Measurements from ENCODE around the gene PSMA5.
A peak's percentile ranks its signal among the peaks of the same experiment; 100 is the strongest.

Gene PSMA5

DNA sequence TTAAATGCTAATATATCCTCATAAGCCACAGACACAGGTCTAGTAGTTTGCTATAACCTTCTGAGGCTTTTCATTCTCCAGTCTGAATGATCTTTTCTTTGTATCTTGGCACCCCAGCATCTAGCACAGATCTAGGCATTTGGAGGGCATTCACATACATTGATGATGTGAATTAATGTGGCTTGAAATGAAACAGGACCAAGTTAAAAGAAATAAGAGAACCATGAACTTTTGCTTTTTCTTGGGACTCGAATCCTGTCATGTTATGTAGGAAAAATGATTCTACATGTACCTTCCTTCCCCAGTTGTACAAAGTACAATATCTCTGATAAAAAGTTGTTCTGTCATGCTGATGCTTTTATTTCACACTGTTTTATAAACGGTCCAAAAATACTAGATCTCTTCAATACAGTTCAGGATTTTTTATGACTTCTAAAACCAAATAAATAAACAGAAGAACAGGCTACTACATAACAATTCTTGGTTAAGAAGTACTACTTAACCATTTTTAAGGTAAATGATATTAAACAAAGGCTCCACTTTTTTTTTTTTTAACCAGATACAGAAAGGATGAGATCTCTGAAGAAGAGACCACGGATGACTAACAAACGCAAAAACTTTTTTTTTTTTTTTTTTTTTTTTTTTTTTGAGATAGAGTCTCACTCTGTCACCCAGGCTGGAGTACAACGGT, 31.5 kb downstream of the PSMA5 start:
- Histone ChIP-seq H3K9ac (ENCODE audit: low read length) (no peak overlapping the region), H3K27ac (ENCODE audit: low read depth, low read length) (no peak overlapping the region), H3K36me3 (ENCODE audit: control insufficient read depth in 1 of 2, insufficient read depth in 2 of 2, low read length in 2 of 2) (no peaks in the 10 kb centered on the region), H2AFZ (ENCODE audit: insufficient read depth, low read length, poor library complexity) (no peak overlapping the region), H4K91ac (ENCODE audit: low read depth, low read length) (no peak overlapping the region), H4K12ac (ENCODE audit: low read depth, low read length) (no peak overlapping the region), H3K4ac (ENCODE audit: low read depth, low read length) (peak overlapping the region; percentile 78), H2BK5ac (ENCODE audit: low read depth, low read length, poor library complexity) (no peak overlapping the region), H2BK120ac (ENCODE audit: insufficient read depth, low read length, poor library complexity) (no peak overlapping the region), H3K79me2 (ENCODE audit: control insufficient read depth, insufficient read depth, low read length, poor library complexity) (peaks cover 19% of the 10 kb centered on the region), H2BK12ac (ENCODE audit: low read length) (no peak overlapping the region), H3K79me1 (ENCODE audit: low read length) (peaks cover 14% of the 10 kb centered on the region), H3K4me1 (ENCODE audit: control insufficient read depth in 1 of 2, insufficient read depth in 2 of 2, low read length in 2 of 2) (peaks cover 7 to 14% of the 10 kb centered on the region in 2 experiments), H3K14ac (ENCODE audit: low read length) (no peak overlapping the region), H3K4me3 (ENCODE audit: low read depth, low read length) (no peak overlapping the region), H3K9me3 (ENCODE audit: insufficient read depth, low read depth, low read length) (no peaks in the 10 kb centered on the region), H3K27me3 (ENCODE audit: insufficient read depth, low read length) (no peaks in the 10 kb centered on the region), H3K4me2 (ENCODE audit: low read length) (no peak overlapping the region), H4K8ac (ENCODE audit: low read depth, low read length) (no peak overlapping the region), H2AK5ac (ENCODE audit: low read length) (no peak overlapping the region), H3K18ac (ENCODE audit: low read length) (no peak overlapping the region), H3K23ac (ENCODE audit: low read length) (no peak overlapping the region)
- DNase-seq: no peak
- WGBS (ENCODE audit: extremely low coverage, insufficient coverage, insufficient read length): no CpG with 5 or more reads among the region's 5 CpGs

DNA sequence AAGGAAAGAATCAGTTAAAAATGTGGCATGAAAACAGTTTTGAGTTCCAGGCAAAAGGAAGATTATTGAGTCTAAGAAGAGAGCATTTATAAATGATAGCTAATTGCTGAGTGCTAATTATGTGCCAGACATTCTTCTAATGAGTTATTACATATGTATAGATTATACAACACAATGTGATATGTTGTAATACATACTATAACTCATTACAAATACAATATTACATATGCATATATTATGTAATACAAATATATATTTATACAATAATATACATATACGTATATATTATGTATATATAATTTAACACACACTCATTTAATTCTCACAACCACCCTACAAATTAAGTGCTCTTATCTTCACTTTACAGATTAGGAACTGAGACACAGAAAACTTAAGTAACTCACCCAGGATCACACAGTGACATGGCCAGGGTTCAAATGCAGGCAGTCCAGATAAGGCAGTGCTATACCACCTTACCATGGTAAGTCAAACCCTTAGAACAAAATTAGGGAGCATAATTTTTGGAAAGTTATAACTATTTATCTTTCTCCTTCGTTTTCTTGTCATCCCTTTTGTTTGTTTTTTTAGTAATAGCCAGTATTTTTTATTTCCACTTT, 32.5 kb downstream of the PSMA5 start:
- Histone ChIP-seq H3K36me3 (ENCODE audit: control insufficient read depth in 1 of 2, insufficient read depth in 2 of 2, low read length in 2 of 2) (no peaks in the 10 kb centered on the region), H3K4me2 (ENCODE audit: low read length) (no peak overlapping the region), H2BK120ac (ENCODE audit: insufficient read depth, low read length, poor library complexity) (no peak overlapping the region), H4K8ac (ENCODE audit: low read depth, low read length) (no peak overlapping the region), H3K18ac (ENCODE audit: low read length) (no peak overlapping the region), H2BK5ac (ENCODE audit: low read depth, low read length, poor library complexity) (no peak overlapping the region), H4K91ac (ENCODE audit: low read depth, low read length) (no peak overlapping the region), H3K79me2 (ENCODE audit: control insufficient read depth, insufficient read depth, low read length, poor library complexity) (peaks cover 23% of the 10 kb centered on the region), H3K4me1 (ENCODE audit: control insufficient read depth in 1 of 2, insufficient read depth in 2 of 2, low read length in 2 of 2) (peaks cover 7 to 13% of the 10 kb centered on the region in 2 experiments), H3K23ac (ENCODE audit: low read length) (no peak overlapping the region), H2AK5ac (ENCODE audit: low read length) (no peak overlapping the region), H4K12ac (ENCODE audit: low read depth, low read length) (no peak overlapping the region), H3K9me3 (ENCODE audit: insufficient read depth, low read depth, low read length) (no peaks in the 10 kb centered on the region), H3K14ac (ENCODE audit: low read length) (no peak overlapping the region), H3K27ac (ENCODE audit: low read depth, low read length) (no peak overlapping the region), H2BK12ac (ENCODE audit: low read length) (no peak overlapping the region), H3K79me1 (ENCODE audit: low read length) (peaks cover 14% of the 10 kb centered on the region), H3K27me3 (ENCODE audit: insufficient read depth, low read length) (no peaks in the 10 kb centered on the region), H3K4me3 (ENCODE audit: low read depth, low read length) (no peak overlapping the region), H3K4ac (ENCODE audit: low read depth, low read length) (peak overlapping the region; percentile 77), H2AFZ (ENCODE audit: insufficient read depth, low read length, poor library complexity) (no peak overlapping the region), H3K9ac (ENCODE audit: low read length) (no peak overlapping the region)
- no peak for DNase-seq
- WGBS (ENCODE audit: extremely low coverage, insufficient coverage, insufficient read length): no CpG with 5 or more reads among the region's 2 CpGs

DNA sequence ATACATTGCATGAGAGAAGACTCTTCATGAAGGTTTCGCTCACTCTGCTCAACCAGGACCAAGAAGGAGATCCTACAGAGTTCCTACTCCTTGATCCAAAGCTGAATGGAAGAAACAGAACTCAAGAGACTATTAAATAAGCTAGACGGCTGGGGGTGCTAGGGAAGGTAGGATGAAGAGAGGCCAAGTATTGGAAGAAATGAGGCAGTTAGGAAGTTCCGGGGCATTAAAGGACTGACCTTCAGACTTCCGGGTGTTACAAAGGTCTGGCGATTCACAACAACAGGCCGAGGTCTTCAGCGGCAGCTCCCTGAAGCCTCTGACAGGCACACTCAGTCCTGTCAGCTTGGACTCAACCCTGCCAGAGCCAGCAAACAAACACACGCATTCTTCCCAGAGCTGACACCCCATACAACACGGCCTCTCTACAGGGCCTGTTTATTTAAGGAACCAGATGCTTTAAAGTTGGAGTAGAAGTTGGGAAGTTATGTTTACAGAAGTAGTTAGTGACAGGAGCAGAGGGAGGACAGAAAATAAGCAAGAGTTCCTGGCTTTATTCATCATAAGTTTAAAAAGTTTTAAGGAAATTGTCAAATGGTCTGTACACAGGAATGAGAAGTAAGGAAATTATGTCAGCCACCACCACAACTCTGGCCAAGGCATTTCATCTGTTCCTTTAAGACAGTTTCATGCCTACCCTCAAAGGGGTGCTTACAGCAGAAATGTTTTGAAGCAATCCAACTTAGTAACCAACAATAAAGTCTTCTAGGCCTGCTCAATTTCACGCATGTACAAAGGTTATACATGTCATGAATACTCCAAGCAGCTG, 33.2 kb downstream of the PSMA5 start:
- Histone ChIP-seq H3K4me1 (ENCODE audit: control insufficient read depth in 1 of 2, insufficient read depth in 2 of 2, low read length in 2 of 2) (peaks cover 7 to 8% of the 10 kb centered on the region in 2 experiments), H3K27me3 (ENCODE audit: insufficient read depth, low read length) (no peaks in the 10 kb centered on the region), H3K9me3 (ENCODE audit: insufficient read depth, low read depth, low read length) (no peaks in the 10 kb centered on the region), H3K27ac (ENCODE audit: low read depth, low read length) (no peak overlapping the region), H2BK5ac (ENCODE audit: low read depth, low read length, poor library complexity) (peak overlapping the region; percentile 8), H3K4me3 (ENCODE audit: low read depth, low read length) (no peak overlapping the region), H2AFZ (ENCODE audit: insufficient read depth, low read length, poor library complexity) (no peak overlapping the region), H4K12ac (ENCODE audit: low read depth, low read length) (no peak overlapping the region), H2BK120ac (ENCODE audit: insufficient read depth, low read length, poor library complexity) (no peak overlapping the region), H2BK12ac (ENCODE audit: low read length) (no peak overlapping the region), H2AK5ac (ENCODE audit: low read length) (no peak overlapping the region), H3K36me3 (ENCODE audit: control insufficient read depth in 1 of 2, insufficient read depth in 2 of 2, low read length in 2 of 2) (peaks cover 0 to 2% of the 10 kb centered on the region in 2 experiments), H3K79me1 (ENCODE audit: low read length) (peaks cover 7% of the 10 kb centered on the region), H4K91ac (ENCODE audit: low read depth, low read length) (no peak overlapping the region), H4K8ac (ENCODE audit: low read depth, low read length) (no peak overlapping the region), H3K4ac (ENCODE audit: low read depth, low read length) (peak overlapping the region; percentile 14), H3K18ac (ENCODE audit: low read length) (no peak overlapping the region), H3K23ac (ENCODE audit: low read length) (no peak overlapping the region), H3K4me2 (ENCODE audit: low read length) (peak overlapping the region; percentile 7), H3K14ac (ENCODE audit: low read length) (no peak overlapping the region), H3K9ac (ENCODE audit: low read length) (no peak overlapping the region), H3K79me2 (ENCODE audit: control insufficient read depth, insufficient read depth, low read length, poor library complexity) (peaks cover 22% of the 10 kb centered on the region)
- WGBS (ENCODE audit: extremely low coverage, insufficient coverage, insufficient read length): no CpG with 5 or more reads among the region's 10 CpGs
- DNase-seq: peak in 1 of 2 donors; percentile 22

DNA sequence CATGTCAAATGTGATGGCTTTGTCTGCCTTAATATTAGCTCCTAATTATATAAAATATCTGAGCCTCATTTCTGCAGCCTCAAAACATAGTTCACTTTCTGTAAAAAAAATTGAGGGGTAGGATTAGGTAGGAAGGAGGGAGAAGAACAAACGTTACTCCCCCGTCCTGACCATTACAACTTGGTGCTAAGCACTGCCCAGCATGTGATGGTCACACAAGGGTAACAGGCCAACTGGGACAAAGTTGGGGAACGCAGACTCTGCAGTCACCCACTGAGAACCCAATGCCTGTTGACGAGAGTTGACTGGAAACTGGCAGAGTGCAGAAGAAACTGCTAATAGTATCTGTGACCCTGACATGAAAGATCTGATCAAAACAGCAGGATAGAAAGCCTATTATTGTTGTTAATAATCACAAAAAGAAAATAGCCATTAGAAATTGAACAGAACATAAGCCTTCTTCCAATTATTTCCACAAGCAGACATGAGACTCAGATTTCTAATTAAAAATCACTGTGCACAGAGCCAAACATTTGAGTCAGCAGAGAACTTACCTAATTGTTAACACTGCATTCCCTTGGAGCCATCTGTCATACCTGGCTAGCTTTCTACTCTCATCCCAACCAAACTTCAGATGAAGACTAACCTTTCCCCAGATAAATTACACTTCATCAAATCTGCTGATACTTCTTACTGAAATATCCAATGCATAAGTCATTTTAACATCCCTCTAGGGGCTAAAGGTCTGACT, 34.0 kb downstream of the PSMA5 start:
- no peak overlapping the region for H2BK12ac ChIP-seq (ENCODE audit: low read length)
- no peak overlapping the region for H2AFZ ChIP-seq (ENCODE audit: insufficient read depth, low read length, poor library complexity)
- peaks cover 0 to 2% of the 10 kb centered on the region in 2 experiments for H3K36me3 ChIP-seq (ENCODE audit: control insufficient read depth in 1 of 2, insufficient read depth in 2 of 2, low read length in 2 of 2)
- H3K4me1 ChIP-seq (ENCODE audit: control insufficient read depth in 1 of 2, insufficient read depth in 2 of 2, low read length in 2 of 2): peaks cover 7 to 8% of the 10 kb centered on the region in 2 experiments
- H3K18ac ChIP-seq (ENCODE audit: low read length): no peak overlapping the region
- no peak overlapping the region for H2BK120ac ChIP-seq (ENCODE audit: insufficient read depth, low read length, poor library complexity)
- no peak overlapping the region for H3K9ac ChIP-seq (ENCODE audit: low read length)
- H3K4me3 ChIP-seq (ENCODE audit: low read depth, low read length): no peak overlapping the region
- no peak overlapping the region for H3K27ac ChIP-seq (ENCODE audit: low read depth, low read length)
- no peaks in the 10 kb centered on the region for H3K27me3 ChIP-seq (ENCODE audit: insufficient read depth, low read length)
- no peak overlapping the region for H4K12ac ChIP-seq (ENCODE audit: low read depth, low read length)
- H3K79me2 ChIP-seq (ENCODE audit: control insufficient read depth, insufficient read depth, low read length, poor library complexity): peaks cover 19% of the 10 kb centered on the region
- no CpG with 5 or more reads among the region's 4 CpGs for WGBS (ENCODE audit: extremely low coverage, insufficient coverage, insufficient read length)
- no peaks in the 10 kb centered on the region for H3K9me3 ChIP-seq (ENCODE audit: insufficient read depth, low read depth, low read length)
- H3K14ac ChIP-seq (ENCODE audit: low read length): no peak overlapping the region
- H2BK5ac ChIP-seq (ENCODE audit: low read depth, low read length, poor library complexity): no peak overlapping the region
- peak overlapping the region; percentile 7 for H3K4me2 ChIP-seq (ENCODE audit: low read length)
- H2AK5ac ChIP-seq (ENCODE audit: low read length): no peak overlapping the region
- DNase-seq: no peak
- peak overlapping the region; percentile 72 for H3K4ac ChIP-seq (ENCODE audit: low read depth, low read length)
- no peak overlapping the region for H4K8ac ChIP-seq (ENCODE audit: low read depth, low read length)
- H3K79me1 ChIP-seq (ENCODE audit: low read length): peaks cover 3% of the 10 kb centered on the region
- no peak overlapping the region for H3K23ac ChIP-seq (ENCODE audit: low read length)
- H4K91ac ChIP-seq (ENCODE audit: low read depth, low read length): no peak overlapping the region

Data from trophoblast cell (in vitro differentiated cells and primary cell).